ENCODE results near the gene CFAP61. TPM values are rescaled to one million over a fixed set of nuclear protein-coding genes. Genes with fewer than 3 reads are reported as not detected.
"Not testable (repeated sequence)": the region's sequence is repeated elsewhere in the genome, so short reads cannot be mapped to it uniquely, and the experiment has no call there.

CFAP61 gene
- total RNA-seq = not detected

GRCh38 chr20:20052074-20052970, at the start of gene CFAP61, which contains the start of gene CRNKL1:
TSS of gene CFAP61 (plus strand) at chr20:20052532. CDS start at chr20:20056654, 4,122 bp downstream.
TSS of gene CRNKL1 (minus strand) at chr20:20052466. CDS start at chr20:20052342, 124 bp downstream.
- peak; percentile 96 for DNase-seq
- peaks cover 25% of the 10 kb centered on the region for H3K36me3 Mint-ChIP-seq
- no peaks in the 10 kb centered on the region for H3K27me3 Mint-ChIP-seq
- peak within 1 kb of the TSS; percentile 97 for H3K27ac Mint-ChIP-seq
- H3K4me1 Mint-ChIP-seq = peaks cover 8% of the 10 kb centered on the region
- H3K9me3 Mint-ChIP-seq = no peaks in the 10 kb centered on the region
- H3K4me3 Mint-ChIP-seq = peak within 1 kb of the TSS; percentile 99

- Mint-ChIP-seq H3K27ac (peak overlapping the region; percentile 86), H3K36me3 (peaks cover 1% of the 10 kb centered on the region)
- DNase-seq = peak; percentile 48
Observed at GRCh38 chr20:20003031-20003954, 49.0 kb upstream of the CFAP61 start.

GRCh38 chr20:20003955-20004322, 48.4 kb upstream of the CFAP61 start:
- peak overlapping the region; percentile 78 for H3K4me3 Mint-ChIP-seq
- H3K27me3 Mint-ChIP-seq = peaks cover 59% of the 10 kb centered on the region
- peak overlapping the region; percentile 86 for H3K27ac Mint-ChIP-seq
- not testable (repeated sequence) for H3K9me3 Mint-ChIP-seq, DNase-seq, H3K36me3 Mint-ChIP-seq
- H3K4me1 Mint-ChIP-seq = peaks cover 23% of the 10 kb centered on the region

More at GRCh38 chr20:20003031-20003954, 49.0 kb upstream of the CFAP61 start:
- H3K27me3 Mint-ChIP-seq = peaks cover 59% of the 10 kb centered on the region
- no peaks in the 10 kb centered on the region for H3K9me3 Mint-ChIP-seq
- peaks cover 23% of the 10 kb centered on the region for H3K4me1 Mint-ChIP-seq
- H3K4me3 Mint-ChIP-seq = peak overlapping the region; percentile 78

GRCh38 chr20:20005342-20005741, 47.0 kb upstream of the CFAP61 start:
- Mint-ChIP-seq H3K27me3 (peaks cover 59% of the 10 kb centered on the region), H3K9me3 (no peaks in the 10 kb centered on the region), H3K4me3 (no peak overlapping the region)

GRCh38 chr20:20009784-20010253, 42.5 kb upstream of the CFAP61 start:
- Mint-ChIP-seq H3K27me3 (peaks cover 39% of the 10 kb centered on the region), H3K9me3 (no peaks in the 10 kb centered on the region), H3K4me3 (peak overlapping the region; percentile 14), H3K27ac (no peak overlapping the region), H3K36me3 (no peaks in the 10 kb centered on the region), H3K4me1 (peaks cover 3% of the 10 kb centered on the region)
- no peak for DNase-seq

More at GRCh38 chr20:20005342-20005741, 47.0 kb upstream of the CFAP61 start:
- Mint-ChIP-seq H3K4me1 (peaks cover 23% of the 10 kb centered on the region), H3K36me3 (peaks cover 1% of the 10 kb centered on the region), H3K27ac (no peak overlapping the region)
- no peak for DNase-seq

- DNase-seq = no peak
- Mint-ChIP-seq H3K27ac (no peak overlapping the region), H3K36me3 (no peaks in the 10 kb centered on the region), H3K9me3 (no peaks in the 10 kb centered on the region), H3K27me3 (peaks cover 32% of the 10 kb centered on the region), H3K4me3 (no peak overlapping the region), H3K4me1 (peaks cover 7% of the 10 kb centered on the region)
Observed at GRCh38 chr20:20010639-20011500, 41.5 kb upstream of the CFAP61 start.

GRCh38 chr20:20012541-20012940, 39.8 kb upstream of the CFAP61 start:
- Mint-ChIP-seq H3K4me1 (peaks cover 11% of the 10 kb centered on the region), H3K27ac (no peak overlapping the region), H3K4me3 (no peak overlapping the region), H3K36me3 (no peaks in the 10 kb centered on the region), H3K27me3 (peaks cover 25% of the 10 kb centered on the region), H3K9me3 (no peaks in the 10 kb centered on the region)
- DNase-seq = no peak

GRCh38 chr20:20014659-20015058, 37.7 kb upstream of the CFAP61 start:
- peaks cover 13% of the 10 kb centered on the region for H3K36me3 Mint-ChIP-seq

GRCh38 chr20:20017001-20017843, 35.1 kb upstream of the CFAP61 start, which contains the start of gene NAA20:
TSS of gene NAA20 (plus strand) at chr20:20017362. CDS start at chr20:20017397, 35 bp downstream.
- Mint-ChIP-seq H3K36me3 (peaks cover 29% of the 10 kb centered on the region), H3K27me3 (peaks cover 4% of the 10 kb centered on the region), H3K4me3 (peak within 1 kb of the TSS; percentile 81), H3K4me1 (peaks cover 47% of the 10 kb centered on the region), H3K27ac (peak within 1 kb of the TSS; percentile 88), H3K9me3 (no peaks in the 10 kb centered on the region)
- DNase-seq = peak; percentile 93

More at GRCh38 chr20:20014659-20015058, 37.7 kb upstream of the CFAP61 start:
- peaks cover 18% of the 10 kb centered on the region for H3K27me3 Mint-ChIP-seq
- no peaks in the 10 kb centered on the region for H3K9me3 Mint-ChIP-seq
- no peak overlapping the region for H3K27ac Mint-ChIP-seq
- peaks cover 27% of the 10 kb centered on the region for H3K4me1 Mint-ChIP-seq
- DNase-seq = no peak
- no peak overlapping the region for H3K4me3 Mint-ChIP-seq

GRCh38 chr20:20017844-20018185, 34.5 kb upstream of the CFAP61 start:
- Mint-ChIP-seq H3K4me3 (peak overlapping the region; percentile 81), H3K4me1 (peaks cover 53% of the 10 kb centered on the region), H3K9me3 (no peaks in the 10 kb centered on the region), H3K27me3 (no peaks in the 10 kb centered on the region), H3K27ac (peak overlapping the region; percentile 74), H3K36me3 (peaks cover 29% of the 10 kb centered on the region)
- DNase-seq = peak; percentile 17

- no peak for DNase-seq
- peaks cover 54% of the 10 kb centered on the region for H3K4me1 Mint-ChIP-seq
Observed at GRCh38 chr20:20018366-20018765, 34.0 kb upstream of the CFAP61 start.

GRCh38 chr20:20019123-20019522, 33.2 kb upstream of the CFAP61 start:
- Mint-ChIP-seq H3K4me1 (peaks cover 60% of the 10 kb centered on the region), H3K27me3 (no peaks in the 10 kb centered on the region), H3K27ac (peak overlapping the region; percentile 23), H3K9me3 (no peaks in the 10 kb centered on the region), H3K36me3 (peaks cover 33% of the 10 kb centered on the region), H3K4me3 (peak overlapping the region; percentile 81)
- no peak for DNase-seq

More at GRCh38 chr20:20018366-20018765, 34.0 kb upstream of the CFAP61 start:
- peak overlapping the region; percentile 59 for H3K27ac Mint-ChIP-seq
- H3K9me3 Mint-ChIP-seq = no peaks in the 10 kb centered on the region
- H3K27me3 Mint-ChIP-seq = no peaks in the 10 kb centered on the region
- peaks cover 29% of the 10 kb centered on the region for H3K36me3 Mint-ChIP-seq
- peak overlapping the region; percentile 81 for H3K4me3 Mint-ChIP-seq

GRCh38 chr20:20020908-20021307, 31.4 kb upstream of the CFAP61 start:
- Mint-ChIP-seq H3K36me3 (peaks cover 35% of the 10 kb centered on the region), H3K9me3 (no peaks in the 10 kb centered on the region), H3K27me3 (no peaks in the 10 kb centered on the region), H3K4me3 (peak overlapping the region; percentile 77), H3K27ac (peak overlapping the region; percentile 92), H3K4me1 (peaks cover 68% of the 10 kb centered on the region)
- DNase-seq = no peak

Data from activated naive CD8-positive, alpha-beta T cell treated with anti-CD3 and anti-CD28 coated beads for 36 hours (primary cell).